ENCODE results near the gene IFFO2.

DNA sequence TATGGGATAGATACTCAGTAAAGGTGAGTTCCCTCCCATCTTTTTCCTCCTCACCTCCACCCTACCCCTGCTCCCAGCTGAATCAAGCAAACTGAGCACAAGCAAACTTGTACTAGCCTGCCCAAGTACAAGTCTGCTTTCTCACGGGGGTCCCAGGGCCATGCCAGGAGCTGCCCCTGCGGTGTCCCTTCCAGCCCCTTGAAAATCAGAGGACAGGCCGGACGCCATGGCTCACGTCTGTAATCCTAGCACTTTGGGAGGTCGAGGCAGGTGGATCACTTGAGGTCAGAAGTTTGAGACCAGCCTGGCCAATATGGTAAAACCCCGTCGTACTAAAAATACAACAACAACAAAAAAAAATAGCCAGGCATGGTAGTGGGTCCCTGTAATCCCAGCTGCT lies 17.5 kb upstream of the IFFO2 start:
- no peak for TF ChIP-seq TCF7 (IDR thresholded peaks at IDR 0.05; ENCODE audit: borderline replicate concordance)
- TF ChIP-seq, protein P1, sequence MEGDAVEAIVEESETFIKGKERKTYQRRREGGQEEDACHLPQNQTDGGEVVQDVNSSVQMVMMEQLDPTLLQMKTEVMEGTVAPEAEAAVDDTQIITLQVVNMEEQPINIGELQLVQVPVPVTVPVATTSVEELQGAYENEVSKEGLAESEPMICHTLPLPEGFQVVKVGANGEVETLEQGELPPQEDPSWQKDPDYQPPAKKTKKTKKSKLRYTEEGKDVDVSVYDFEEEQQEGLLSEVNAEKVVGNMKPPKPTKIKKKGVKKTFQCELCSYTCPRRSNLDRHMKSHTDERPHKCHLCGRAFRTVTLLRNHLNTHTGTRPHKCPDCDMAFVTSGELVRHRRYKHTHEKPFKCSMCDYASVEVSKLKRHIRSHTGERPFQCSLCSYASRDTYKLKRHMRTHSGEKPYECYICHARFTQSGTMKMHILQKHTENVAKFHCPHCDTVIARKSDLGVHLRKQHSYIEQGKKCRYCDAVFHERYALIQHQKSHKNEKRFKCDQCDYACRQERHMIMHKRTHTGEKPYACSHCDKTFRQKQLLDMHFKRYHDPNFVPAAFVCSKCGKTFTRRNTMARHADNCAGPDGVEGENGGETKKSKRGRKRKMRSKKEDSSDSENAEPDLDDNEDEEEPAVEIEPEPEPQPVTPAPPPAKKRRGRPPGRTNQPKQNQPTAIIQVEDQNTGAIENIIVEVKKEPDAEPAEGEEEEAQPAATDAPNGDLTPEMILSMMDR (IDR thresholded peaks at IDR 0.05 in 2 of 3, conservative IDR thresholded peaks at IDR 0.05 in 1 of 3; ENCODE audit: control insufficient read depth in 2 of 3, extremely low read depth in 1 of 3, insufficient read depth in 1 of 3, low read depth in 3 of 3, low read length in 3 of 3), result no peak
- no peak for TF ChIP-seq EED (IDR thresholded peaks at IDR 0.05; ENCODE audit: low read depth)

All from GM12878 (cell line).